HCT116 (cell line): ENCODE measurements around the gene ZDHHC3. TPM values are rescaled to one million over a fixed set of nuclear protein-coding genes. Genes with fewer than 3 reads are reported as not detected.

Experiments
- ATAC-seq: fragments of 200-7000 bp; cut with Tn5 transposase; 2 replicates; pipeline ENCODE4 v1.9.1; 2020; ENCODE audit warnings: mild to moderate bottlenecking, moderate library complexity
- BruUV-seq: library from RNA; stranded (reverse); fragments of 400-500 nt; replicated peaks from 2 replicates; lab custom pipeline; 2021; lab: Mats Ljungman, UMichigan
- CTCF ChIA-PET: fragments of 300-600 bp; sonication (Branson Sonifier 250); formaldehyde crosslinking; loops from one replicate; lab custom pipeline; 2021; ENCODE audit warnings: antibody characterized with exemption; lab: Charles Lee
- POLR2A ChIA-PET: fragments of 300-600, 350-600 bp; sonication (Branson Sonifier 250); formaldehyde crosslinking; loops from one replicate; lab custom pipeline; 2021; ENCODE audit warnings: antibody characterized with exemption; lab: Charles Lee
- RAD21 ChIA-PET, 2 experiments: fragments of 300-600 bp; sonication (Branson Sonifier 250); formaldehyde crosslinking; loops; one replicate each; lab custom pipeline; 2023; ENCODE audit warnings: low total read pairs in 2 of 2; ENCODE audit not compliant: uncharacterized antibody in 2 of 2, unreplicated experiment in 2 of 2, low non-redundant PET in 1 of 2; lab: Charles Lee
- DNase-seq: peaks from one replicate; pipeline ENCODE4 v3.0.0-alpha.2; 2010; ENCODE audit warnings: low read depth, low spot score
- H2AFZ ChIP-seq: fragments of 200-600 bp; shearing (Covaris generic), sonication (generic); 2 replicates; pipeline ENCODE4 v1.6.1; 2017; ENCODE audit warnings: low read depth, mixed run types, mixed read lengths, antibody characterized with exemption, low read length; ENCODE audit not compliant: poor library complexity, severe bottlenecking
- H3K27ac ChIP-seq: 2 replicates; pipeline ENCODE4 v1.5.1; 2012; ENCODE audit warnings: low read depth, low read length
- H3K27me3 ChIP-seq: fragments of 200-600 bp; sonication (generic); 2 replicates; pipeline ENCODE4 v1.6.1; 2016; ENCODE audit warnings: mixed run types, low read length, mixed read lengths; ENCODE audit not compliant: insufficient read depth
- H3K36me3 ChIP-seq, 2 experiments: fragments of 200-500 bp in 1 of 2; fragments of 200-600 bp in 1 of 2; sonication (Bioruptor generic) in 1 of 2; sonication (generic) in 1 of 2; 2 replicates each; pipeline versions ENCODE4 v1.5.1 to v1.6.1; 2014 to 2016; ENCODE audit warnings: low read length in 2 of 2, inconsistent platforms in 1 of 2, mixed read lengths in 1 of 2, mixed run types in 1 of 2; ENCODE audit not compliant: insufficient read depth in 2 of 2, control insufficient read depth in 1 of 2
- H3K4me1 ChIP-seq, 2 experiments: fragments of 200-600 bp in 1 of 2; sonication (generic) in 1 of 2; 2 replicates each; pipeline versions ENCODE4 v1.5.1 to v1.6.1; 2012 to 2017; ENCODE audit warnings: low read length in 2 of 2, inconsistent platforms in 1 of 2, mild to moderate bottlenecking in 1 of 2, mixed read lengths in 1 of 2, mixed run types in 1 of 2, moderate library complexity in 1 of 2; ENCODE audit not compliant: insufficient read depth in 2 of 2, control insufficient read depth in 1 of 2
- H3K4me2 ChIP-seq: fragments of 200-600 bp; sonication (generic); 2 replicates; pipeline ENCODE4 v1.6.1; 2017; ENCODE audit warnings: mixed run types, low read length, mixed read lengths
- H3K4me3 ChIP-seq, 2 experiments: fragments of 200-600 bp in 1 of 2; sonication (generic) in 1 of 2; replicated peaks in 1 of 2; 2 replicates each; pipeline ENCODE4 v1.5.1; 2011 to 2016; ENCODE audit warnings: low read length in 2 of 2, control low read depth in 1 of 2, low read depth in 1 of 2, mild to moderate bottlenecking in 1 of 2, mixed read lengths in 1 of 2, mixed run types in 1 of 2
- H3K79me2 ChIP-seq: fragments of 200-600 bp; sonication (generic); 2 replicates; pipeline ENCODE4 v1.6.1; 2017; ENCODE audit warnings: mild to moderate bottlenecking, mixed run types, low read length, moderate library complexity, mixed read lengths; ENCODE audit not compliant: insufficient read depth
- H3K9ac ChIP-seq: fragments of 200-600 bp; sonication (generic); 2 replicates; pipeline ENCODE4 v1.6.1; 2016; ENCODE audit warnings: low read length, mixed read lengths
- H3K9me2 ChIP-seq: fragments of 200-600 bp; sonication (generic), shearing (Covaris generic); 2 replicates; pipeline ENCODE4 v1.6.1; 2017; ENCODE audit warnings: mixed run types, mild to moderate bottlenecking, moderate library complexity; ENCODE audit not compliant: insufficient read depth
- H3K9me3 ChIP-seq, 2 experiments: fragments of 200-500 bp in 1 of 2; fragments of 200-600 bp in 1 of 2; sonication (Bioruptor generic) in 1 of 2; sonication (generic) in 1 of 2; 2 replicates each; pipeline ENCODE4 v1.6.1; 2014 to 2017; ENCODE audit warnings: low read length in 2 of 2, mixed read lengths in 2 of 2, inconsistent platforms in 1 of 2, low read depth in 1 of 2, mild to moderate bottlenecking in 1 of 2, mixed run types in 1 of 2, moderate library complexity in 1 of 2; ENCODE audit not compliant: control insufficient read depth in 1 of 2, insufficient read depth in 1 of 2
- H4K20me1 ChIP-seq: fragments of 200-600 bp; sonication (generic), shearing (Covaris generic); 2 replicates; pipeline ENCODE4 v1.6.1; 2017; ENCODE audit warnings: mixed run types, mild to moderate bottlenecking, moderate library complexity; ENCODE audit not compliant: insufficient read depth
- CBX3 ChIP-seq: IDR thresholded peaks from 2 replicates; pipeline ENCODE4 v1.6.1; 2012; ENCODE audit warnings: low read depth
- CEBPB ChIP-seq: IDR thresholded peaks from 2 replicates; pipeline ENCODE4 v1.6.1; 2012; ENCODE audit warnings: low read depth
- ELF1 ChIP-seq: IDR thresholded peaks from 2 replicates; pipeline ENCODE4 v1.6.1; 2012; ENCODE audit warnings: low read depth, borderline replicate concordance
- EZH2 ChIP-seq: fragments of 200-600 bp; sonication (generic); IDR thresholded peaks from 2 replicates; pipeline ENCODE4 v1.6.1; 2017; ENCODE audit warnings: antibody characterized with exemption, mixed run types
- FOSL1 ChIP-seq: IDR thresholded peaks from 2 replicates; pipeline ENCODE4 v1.6.1; 2012; ENCODE audit warnings: low read depth
- POLR2A ChIP-seq: IDR thresholded peaks from 2 replicates; pipeline ENCODE4 v1.7.0; 2011; ENCODE audit warnings: borderline replicate concordance; ENCODE audit not compliant: insufficient read depth, insufficient read length; ENCODE audit errors: extremely low read depth
- POLR2AphosphoS5 ChIP-seq: IDR thresholded peaks from 2 replicates; pipeline ENCODE4 v1.6.1; 2011; ENCODE audit warnings: mild to moderate bottlenecking, low read depth, low read length, moderate library complexity
- RAD21 ChIP-seq: IDR thresholded peaks from 2 replicates; pipeline ENCODE4 v1.6.1; 2012; ENCODE audit warnings: low read depth, mild to moderate bottlenecking
- SIN3A ChIP-seq: IDR thresholded peaks from 2 replicates; pipeline ENCODE4 v1.6.1; 2012; ENCODE audit warnings: low read depth
- SRF ChIP-seq: IDR thresholded peaks from 2 replicates; pipeline ENCODE4 v1.6.1; 2012; ENCODE audit warnings: low read depth
- YY1 ChIP-seq: IDR thresholded peaks from 2 replicates; pipeline ENCODE4 v1.6.1; 2011; ENCODE audit warnings: low read length, low read depth, moderate library complexity, mild to moderate bottlenecking; ENCODE audit not compliant: insufficient replicate concordance; ENCODE audit errors: extremely low read depth
- ZFX ChIP-seq: fragments of 450-650 bp; IDR thresholded peaks from 2 replicates; pipeline ENCODE4 v1.6.1; 2017
- intact Hi-C: fragments of 100-400 bp; cut with micrococcal nuclease; formaldehyde crosslinking; loops from 2 replicates; pipeline ENCODE4 v1.10.0; 2022
- total RNA-seq: library from RNA; stranded (reverse); gene quantifications from one replicate; pipeline ENCODE4 v1.2.1, GENCODE V29; 2021; ENCODE audit not compliant: unreplicated experiment
- TF ChIP-seq, protein P1 (sequence below): IDR thresholded peaks from 2 replicates; pipeline ENCODE4 v1.6.1; 2012
- TF ChIP-seq, protein P2 (sequence below): IDR thresholded peaks from 2 replicates; pipeline ENCODE4 v1.6.1; 2011; ENCODE audit warnings: mild to moderate bottlenecking, low read length, moderate library complexity; ENCODE audit not compliant: insufficient replicate concordance; ENCODE audit errors: extremely low read depth

ZDHHC3 gene
- total RNA-seq, 1 experiment from 2014 or later: 61.1 TPM

DNA sequence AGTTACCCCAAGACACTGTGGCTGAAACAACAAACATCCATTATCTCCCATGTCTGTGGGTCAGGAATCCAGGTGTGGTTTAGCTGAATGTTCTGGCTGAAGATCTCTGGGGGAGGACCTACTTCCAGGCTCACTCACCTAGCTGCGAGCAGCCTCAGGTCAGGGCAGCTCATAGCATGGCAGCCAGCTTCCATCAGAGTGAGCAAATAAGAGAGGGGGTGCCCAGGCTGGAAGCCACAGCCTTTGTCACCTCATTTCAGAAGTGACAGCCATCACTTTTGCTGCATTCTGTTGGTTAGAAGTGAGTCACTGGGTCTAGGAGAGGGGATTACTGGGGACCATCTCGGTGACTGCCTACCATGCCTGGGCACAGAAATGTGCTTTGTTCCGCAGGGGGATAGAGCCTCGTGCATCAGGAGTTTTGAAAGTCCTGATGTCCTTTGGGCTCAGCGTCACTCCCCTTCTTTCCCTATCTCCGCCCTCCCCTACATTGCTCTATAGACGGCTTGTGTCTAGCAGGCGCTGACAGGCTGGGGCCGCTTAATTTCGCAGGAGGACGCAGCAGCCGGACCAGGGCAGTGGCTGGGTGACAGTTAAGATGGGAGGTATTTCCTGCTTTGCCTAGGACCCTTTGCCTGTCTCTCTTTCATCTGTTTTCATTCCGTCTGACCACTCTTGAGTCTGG lies 76.1 kb downstream of the ZDHHC3 start:
- Histone ChIP-seq H3K4me2 (no peak overlapping the region), H3K36me3 (no peaks in the 10 kb centered on the region), H3K27ac (no peak overlapping the region), H3K4me1 (no peaks in the 10 kb centered on the region), H3K9me2 (no peaks in the 10 kb centered on the region), H4K20me1 (no peaks in the 10 kb centered on the region), H3K27me3 (no peaks in the 10 kb centered on the region), H3K4me3 (no peak overlapping the region), H2AFZ (no peak overlapping the region), H3K9me3 (no peaks in the 10 kb centered on the region), H3K79me2 (no peaks in the 10 kb centered on the region), H3K9ac (no peak overlapping the region)
- CTCF ChIA-PET: no interaction called here
- TF ChIP-seq, protein P1, sequence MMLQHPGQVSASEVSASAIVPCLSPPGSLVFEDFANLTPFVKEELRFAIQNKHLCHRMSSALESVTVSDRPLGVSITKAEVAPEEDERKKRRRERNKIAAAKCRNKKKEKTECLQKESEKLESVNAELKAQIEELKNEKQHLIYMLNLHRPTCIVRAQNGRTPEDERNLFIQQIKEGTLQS: no peak
- TF ChIP-seq YY1: no peak
- no peak for TF ChIP-seq ZFX
- ATAC-seq (no peak), DNase-seq (no peak)
- intact Hi-C loops: no loop called here
- POLR2A ChIA-PET: no interaction called here
- RAD21 ChIA-PET: no interaction called here
- no TSS peak for BruUV-seq

DNA sequence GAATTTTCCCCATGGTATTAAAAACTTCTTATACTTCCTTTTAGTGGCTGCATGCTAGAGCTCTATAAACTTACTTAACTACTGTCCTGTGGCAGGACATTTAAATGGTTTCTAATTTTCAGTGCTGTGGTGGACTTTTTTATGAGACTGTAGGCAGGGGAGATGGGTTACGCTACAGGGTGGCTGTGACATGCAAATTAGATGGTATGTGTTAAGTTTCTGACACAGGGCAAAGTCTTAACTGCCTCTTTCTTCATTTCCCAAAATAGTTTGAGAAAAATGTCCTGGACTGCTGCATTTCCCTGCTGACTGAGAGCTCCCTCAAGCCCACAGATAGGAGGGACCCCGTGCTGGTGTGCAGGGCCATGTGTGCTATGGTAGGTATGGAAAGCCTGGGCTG lies 79.5 kb downstream of the ZDHHC3 start:
- TF ChIP-seq POLR2A: no peak
- no peak for TF ChIP-seq CEBPB
- no peak for TF ChIP-seq ELF1
- no peak for TF ChIP-seq CBX3
- TF ChIP-seq, protein P1: no peak
- no peak for TF ChIP-seq FOSL1
- TF ChIP-seq, protein P2, sequence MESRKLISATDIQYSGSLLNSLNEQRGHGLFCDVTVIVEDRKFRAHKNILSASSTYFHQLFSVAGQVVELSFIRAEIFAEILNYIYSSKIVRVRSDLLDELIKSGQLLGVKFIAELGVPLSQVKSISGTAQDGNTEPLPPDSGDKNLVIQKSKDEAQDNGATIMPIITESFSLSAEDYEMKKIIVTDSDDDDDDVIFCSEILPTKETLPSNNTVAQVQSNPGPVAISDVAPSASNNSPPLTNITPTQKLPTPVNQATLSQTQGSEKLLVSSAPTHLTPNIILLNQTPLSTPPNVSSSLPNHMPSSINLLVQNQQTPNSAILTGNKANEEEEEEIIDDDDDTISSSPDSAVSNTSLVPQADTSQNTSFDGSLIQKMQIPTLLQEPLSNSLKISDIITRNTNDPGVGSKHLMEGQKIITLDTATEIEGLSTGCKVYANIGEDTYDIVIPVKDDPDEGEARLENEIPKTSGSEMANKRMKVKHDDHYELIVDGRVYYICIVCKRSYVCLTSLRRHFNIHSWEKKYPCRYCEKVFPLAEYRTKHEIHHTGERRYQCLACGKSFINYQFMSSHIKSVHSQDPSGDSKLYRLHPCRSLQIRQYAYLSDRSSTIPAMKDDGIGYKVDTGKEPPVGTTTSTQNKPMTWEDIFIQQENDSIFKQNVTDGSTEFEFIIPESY: no peak
- TF ChIP-seq EZH2: no peak
- TF ChIP-seq SRF: no peak
- TF ChIP-seq POLR2AphosphoS5: no peak
- TF ChIP-seq RAD21: no peak
- TF ChIP-seq SIN3A: no peak
- CTCF ChIA-PET: interaction anchor here (0.8 kb wide), 1 partner anchor 15 kb away, joined by 3 read pairs; no protein-coding TSS in a partner anchor
- DNase-seq (no peak), ATAC-seq (no peak)
- no peaks in the 10 kb centered on the region for H3K27me3 ChIP-seq
- H2AFZ ChIP-seq: no peak overlapping the region
- H3K27ac ChIP-seq: no peak overlapping the region
- no peak overlapping the region for H3K4me3 ChIP-seq
- intact Hi-C loops: no loop called here
- H4K20me1 ChIP-seq: no peaks in the 10 kb centered on the region
- no peaks in the 10 kb centered on the region for H3K9me3 ChIP-seq
- RAD21 ChIA-PET: no interaction called here
- H3K79me2 ChIP-seq: no peaks in the 10 kb centered on the region
- H3K36me3 ChIP-seq: no peaks in the 10 kb centered on the region
- BruUV-seq: no TSS peak
- peaks cover 0 to 8% of the 10 kb centered on the region in 2 experiments; a peak in 1 of 4 replicates for H3K4me1 ChIP-seq
- H3K4me2 ChIP-seq: no peak overlapping the region
- POLR2A ChIA-PET: no interaction called here
- no peaks in the 10 kb centered on the region for H3K9me2 ChIP-seq
- H3K9ac ChIP-seq: no peak overlapping the region
